ENCODE data around the gene TM2D3. TPM values are rescaled to one million over a fixed set of nuclear protein-coding genes. Genes with fewer than 3 reads are reported as not detected.

The TM2D3 gene
- total RNA-seq, 2 donors from 2014 or later: 33.7 to 42.7 TPM

- no peak for DNase-seq
- intact Hi-C loops (cut with DNase I): no loop called here
- Histone ChIP-seq H3K9ac (ENCODE audit: low read depth in 2 of 2, low read length in 2 of 2) (no peak overlapping the region), H3K9me3 (no peaks in the 10 kb centered on the region), H3K27me3 (no peaks in the 10 kb centered on the region), H3K27ac (no peak overlapping the region), H3K4me3 (no peak overlapping the region), H3K36me3 (no peaks in the 10 kb centered on the region), H3K4me1 (peaks cover 6% of the 10 kb centered on the region)
- no peak for TF ChIP-seq CTCF (IDR thresholded peaks at IDR 0.05)
These were observed 33.1 kb downstream of the TM2D3 start for GRCh38 chr15:101618851-101619614.

GRCh38 chr15:101618076-101618475 is 34.1 kb downstream of the TM2D3 start:
- Histone ChIP-seq H3K27me3 (no peaks in the 10 kb centered on the region), H3K9me3 (no peaks in the 10 kb centered on the region), H3K9ac (ENCODE audit: low read depth in 2 of 2, low read length in 2 of 2) (no peak overlapping the region), H3K36me3 (no peaks in the 10 kb centered on the region), H3K4me1 (peaks cover 12% of the 10 kb centered on the region), H3K27ac (no peak overlapping the region), H3K4me3 (no peak overlapping the region)
- intact Hi-C loops (cut with DNase I): no loop called here
- no peak for DNase-seq
- TF ChIP-seq CTCF (IDR thresholded peaks at IDR 0.05): no peak

- TF ChIP-seq CTCF (IDR thresholded peaks at IDR 0.05): no peak
- Histone ChIP-seq H3K4me3 (no peak overlapping the region), H3K27ac (no peak overlapping the region), H3K36me3 (no peaks in the 10 kb centered on the region), H3K4me1 (peaks cover 13% of the 10 kb centered on the region), H3K9me3 (no peaks in the 10 kb centered on the region), H3K9ac (ENCODE audit: low read depth in 2 of 2, low read length in 2 of 2) (no peak overlapping the region), H3K27me3 (no peaks in the 10 kb centered on the region)
- no peak for DNase-seq
- intact Hi-C loops (cut with DNase I): no loop called here
These were observed 34.7 kb downstream of the TM2D3 start for GRCh38 chr15:101617390-101617965.

GRCh38 chr15:101615986-101616848 is 36.0 kb downstream of the TM2D3 start:
- Histone ChIP-seq H3K27ac (no peak overlapping the region), H3K4me1 (peaks cover 13% of the 10 kb centered on the region), H3K9me3 (no peaks in the 10 kb centered on the region), H3K36me3 (no peaks in the 10 kb centered on the region), H3K4me3 (peak overlapping the region; percentile 6), H3K9ac (ENCODE audit: low read depth in 2 of 2, low read length in 2 of 2) (no peak overlapping the region), H3K27me3 (no peaks in the 10 kb centered on the region)
- no peak for TF ChIP-seq CTCF (IDR thresholded peaks at IDR 0.05)
- peak; percentile 63 for DNase-seq
- intact Hi-C loops (cut with DNase I): no loop called here

- intact Hi-C loops (cut with DNase I): no loop called here
- no peaks in the 10 kb centered on the region for H3K27me3 ChIP-seq
- DNase-seq: no peak
- peaks cover 13% of the 10 kb centered on the region for H3K4me1 ChIP-seq
- no peaks in the 10 kb centered on the region for H3K36me3 ChIP-seq
- H3K9ac ChIP-seq (ENCODE audit: low read depth in 2 of 2, low read length in 2 of 2): no peak overlapping the region
- no peak overlapping the region for H3K27ac ChIP-seq
- TF ChIP-seq CTCF (IDR thresholded peaks at IDR 0.05): no peak
- no peaks in the 10 kb centered on the region for H3K9me3 ChIP-seq
- H3K4me3 ChIP-seq: no peak overlapping the region
These were observed 36.7 kb downstream of the TM2D3 start for GRCh38 chr15:101615414-101615985.
